Right forelimb (tissue), 1 donor: ENCODE data around the gene CDC6.

Experiments
- DNase-seq: peaks from one replicate; pipeline ENCODE4 v3.0.0-alpha.2; 2018

Gene CDC6, protein sequence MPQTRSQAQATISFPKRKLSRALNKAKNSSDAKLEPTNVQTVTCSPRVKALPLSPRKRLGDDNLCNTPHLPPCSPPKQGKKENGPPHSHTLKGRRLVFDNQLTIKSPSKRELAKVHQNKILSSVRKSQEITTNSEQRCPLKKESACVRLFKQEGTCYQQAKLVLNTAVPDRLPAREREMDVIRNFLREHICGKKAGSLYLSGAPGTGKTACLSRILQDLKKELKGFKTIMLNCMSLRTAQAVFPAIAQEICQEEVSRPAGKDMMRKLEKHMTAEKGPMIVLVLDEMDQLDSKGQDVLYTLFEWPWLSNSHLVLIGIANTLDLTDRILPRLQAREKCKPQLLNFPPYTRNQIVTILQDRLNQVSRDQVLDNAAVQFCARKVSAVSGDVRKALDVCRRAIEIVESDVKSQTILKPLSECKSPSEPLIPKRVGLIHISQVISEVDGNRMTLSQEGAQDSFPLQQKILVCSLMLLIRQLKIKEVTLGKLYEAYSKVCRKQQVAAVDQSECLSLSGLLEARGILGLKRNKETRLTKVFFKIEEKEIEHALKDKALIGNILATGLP

DNA sequence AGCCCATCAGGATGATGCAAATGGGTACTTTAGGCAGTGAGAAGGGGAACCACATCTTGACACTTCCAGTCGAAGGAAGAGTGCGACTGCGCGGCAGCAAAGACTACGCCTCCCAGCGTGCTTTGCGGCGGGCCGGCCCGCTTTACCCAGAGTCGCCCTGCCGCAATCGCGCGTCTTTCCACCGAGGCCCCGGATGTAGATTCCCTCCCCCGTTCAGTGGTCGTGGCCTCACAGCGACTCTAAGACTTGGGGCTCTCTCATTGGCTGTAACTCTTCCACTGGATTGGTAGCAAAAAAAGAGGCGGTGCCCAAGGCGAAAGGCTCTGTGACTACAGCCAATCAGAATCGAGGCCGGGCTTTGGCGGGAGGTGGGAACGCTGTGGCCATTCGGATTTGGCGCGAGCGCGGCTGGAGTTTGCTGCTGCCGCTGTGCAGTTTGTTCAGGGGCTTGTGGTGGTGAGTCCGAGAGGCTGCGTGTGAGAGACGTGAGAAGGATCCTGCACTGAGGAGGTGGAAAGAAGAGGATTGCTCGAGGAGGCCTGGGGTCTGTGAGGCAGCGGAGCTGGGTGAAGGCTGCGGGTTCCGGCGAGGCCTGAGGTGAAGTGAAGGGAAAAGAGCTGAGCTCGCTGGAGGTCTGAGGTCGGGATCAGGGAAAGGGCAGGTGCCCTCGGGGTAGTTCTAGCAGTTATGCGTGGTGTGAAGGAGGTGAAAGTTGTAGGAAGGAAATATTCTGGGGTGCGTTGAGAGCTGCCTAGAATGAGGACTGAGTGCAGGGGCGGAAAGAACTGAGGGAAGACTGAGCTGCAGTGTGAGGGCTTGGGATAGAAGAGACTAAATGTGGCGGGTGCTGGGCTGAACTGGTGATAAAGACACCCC, at the start of gene CDC6:
CDC6 (plus strand) TSS at position 386 of the 876 bp plus-strand sequence. CDS start 1,542 bp downstream, outside the sequence.
- DNase-seq, result peak; percentile 99

DNA sequence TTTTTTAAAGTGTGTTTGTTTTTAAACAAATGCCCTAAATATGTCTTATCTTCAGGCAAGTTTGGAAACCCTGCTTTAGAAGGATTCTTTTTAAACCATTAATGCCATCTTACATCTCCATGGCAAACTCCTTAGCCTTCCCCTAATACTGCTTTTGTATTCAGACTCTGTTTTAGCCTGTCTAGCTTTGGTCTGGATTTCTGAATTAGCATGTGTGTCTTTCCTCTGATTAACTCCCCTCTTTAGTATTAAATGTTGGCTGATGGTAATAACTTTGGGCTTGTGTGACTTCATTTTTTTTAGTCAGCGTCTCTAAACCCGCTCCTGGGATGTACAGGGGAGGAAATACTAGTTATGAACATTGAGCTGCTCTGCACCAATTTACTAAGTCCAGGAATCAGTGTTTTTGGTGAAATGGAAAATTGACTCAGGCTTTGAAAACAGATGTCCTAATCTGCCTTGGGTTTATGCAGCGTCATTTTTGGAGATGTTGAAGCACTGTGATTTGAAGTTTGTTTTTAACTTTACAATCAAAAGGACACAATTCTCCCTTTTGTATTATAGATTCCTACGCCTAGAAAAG, 46.3 kb upstream of the CDC6 start:
- no peak for DNase-seq

DNA sequence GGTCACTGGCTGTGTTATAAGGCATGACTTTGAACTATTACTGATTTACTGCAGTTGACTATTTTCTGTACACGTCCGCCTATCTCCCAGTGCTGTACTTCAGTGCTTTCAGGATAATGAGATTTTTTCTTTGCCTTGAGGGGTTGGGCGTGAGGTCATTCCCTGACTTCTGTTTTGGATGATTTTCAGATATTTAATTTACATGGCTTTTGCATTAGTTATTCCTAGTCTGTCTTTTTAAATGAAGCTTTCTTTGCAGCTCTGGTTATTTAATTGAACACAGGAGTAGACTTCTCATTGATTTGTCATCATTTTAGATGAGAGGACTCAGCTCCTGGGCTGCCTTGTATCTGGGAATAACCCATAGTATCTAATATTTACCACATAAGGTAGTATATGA, 44.9 kb upstream of the CDC6 start:
- DNase-seq, result no peak

GRCh38 chr17:40243761-40244160, 43.9 kb upstream of the CDC6 start:
- DNase-seq, result no peak

GRCh38 chr17:40244255-40244654, 43.4 kb upstream of the CDC6 start:
- DNase-seq, result no peak

DNA sequence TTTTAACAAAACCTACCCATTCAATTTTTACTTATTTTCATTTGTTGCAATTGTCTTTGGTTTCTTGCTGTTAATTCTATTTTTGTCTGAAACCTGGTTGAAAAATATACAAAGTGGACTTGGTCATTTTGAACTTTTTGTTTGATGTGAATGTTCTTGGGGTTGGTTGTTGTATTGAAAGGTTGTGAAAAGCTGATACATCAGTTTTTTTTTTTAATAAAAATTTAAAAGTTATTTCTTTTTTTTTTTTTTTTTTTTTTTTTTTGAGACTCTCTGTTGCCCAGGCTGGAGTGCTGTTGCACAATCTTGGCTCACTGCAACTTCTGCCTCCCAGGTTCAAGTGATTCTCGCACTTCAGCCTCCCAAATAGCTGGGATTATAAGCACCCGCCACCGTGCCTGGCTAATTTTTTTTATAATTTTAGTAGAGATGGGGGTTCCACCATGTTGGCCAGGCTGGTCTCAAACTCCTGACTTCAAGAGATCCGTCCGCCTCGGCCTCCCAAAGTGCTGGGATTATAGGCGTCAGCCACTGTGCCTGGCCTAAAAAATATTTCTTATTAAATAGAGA, 39.7 kb upstream of the CDC6 start:
- no peak for DNase-seq

DNA sequence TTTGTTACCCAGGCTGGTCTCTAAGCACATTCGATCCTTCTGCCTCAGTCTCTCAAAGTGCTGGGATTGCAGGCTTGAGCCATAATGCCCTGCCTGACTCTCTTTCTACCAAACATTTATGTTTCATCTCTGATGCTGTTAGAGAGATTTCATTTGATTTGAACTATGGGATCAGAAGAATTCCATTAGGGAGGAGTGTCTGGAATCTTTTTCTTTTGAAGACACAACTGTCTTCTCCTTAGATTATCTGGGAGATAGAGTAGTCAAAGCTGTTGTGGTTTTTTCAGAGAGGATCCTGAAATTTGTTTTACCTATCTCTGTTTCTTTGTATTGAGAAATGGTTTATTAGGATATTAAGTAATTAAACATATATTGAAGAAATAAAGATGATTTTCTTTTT, 39.2 kb upstream of the CDC6 start:
- DNase-seq, result no peak

DNA sequence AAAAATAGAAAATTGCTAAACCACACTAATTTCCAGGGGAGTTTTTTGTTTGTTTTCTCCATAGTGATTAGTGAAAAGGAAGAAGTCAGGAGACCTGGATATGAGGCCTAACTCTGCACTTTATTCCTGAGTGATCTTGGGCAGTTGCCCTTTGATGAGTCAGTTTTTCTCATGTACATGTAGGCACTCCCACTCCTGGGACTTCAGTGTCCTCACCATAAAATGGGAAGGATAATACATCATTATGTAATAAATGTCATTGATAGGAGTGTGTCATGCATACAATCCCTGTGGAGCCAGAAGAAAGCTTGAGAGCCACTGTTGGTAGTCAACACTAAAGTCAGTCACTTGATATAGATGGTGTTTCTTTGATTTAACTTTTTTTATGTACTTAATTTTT, 36.1 kb upstream of the CDC6 start:
- no peak for DNase-seq

DNA sequence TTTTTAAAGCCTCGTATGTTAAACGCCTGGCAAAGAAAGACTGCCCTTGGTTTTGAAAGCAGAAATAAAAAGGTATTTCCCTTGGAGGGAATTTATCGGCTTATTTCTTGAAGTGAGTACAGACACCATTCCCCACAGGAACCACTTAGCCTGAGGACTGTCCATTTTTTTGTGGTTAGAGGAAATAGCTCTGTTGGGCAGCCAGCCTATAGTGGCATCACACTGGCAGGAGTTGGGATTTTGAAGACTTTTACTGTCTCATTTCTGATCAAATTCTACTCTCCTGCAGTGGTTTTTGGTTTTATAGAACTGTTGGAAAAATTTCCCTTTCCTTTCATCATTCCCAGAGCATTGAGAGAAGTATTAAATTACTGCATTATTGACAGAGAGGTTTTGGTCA, 34.1 kb upstream of the CDC6 start:
- no peak for DNase-seq

DNA sequence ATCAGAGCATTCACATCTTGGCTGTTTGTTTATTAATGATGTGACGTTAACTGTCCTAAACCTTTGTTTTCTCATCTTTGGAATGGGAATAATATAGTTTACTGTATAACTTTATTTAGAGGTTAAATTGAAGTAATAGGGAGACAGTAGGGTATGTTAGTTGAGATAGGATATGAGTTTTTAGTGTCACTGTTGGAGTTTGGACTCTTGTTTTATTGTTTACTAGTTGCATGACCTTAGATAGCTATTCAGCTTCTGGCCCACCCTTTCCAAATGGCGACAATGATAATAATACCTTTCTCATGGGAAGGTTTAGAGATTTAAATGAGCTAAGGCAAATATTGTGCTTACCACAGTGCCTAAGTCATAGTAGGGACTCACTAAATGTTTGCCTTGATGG, 28.2 kb upstream of the CDC6 start:
- no peak for DNase-seq

- DNase-seq, result no peak
Observed at GRCh38 chr17:40260528-40260927, 27.2 kb upstream of the CDC6 start.

DNA sequence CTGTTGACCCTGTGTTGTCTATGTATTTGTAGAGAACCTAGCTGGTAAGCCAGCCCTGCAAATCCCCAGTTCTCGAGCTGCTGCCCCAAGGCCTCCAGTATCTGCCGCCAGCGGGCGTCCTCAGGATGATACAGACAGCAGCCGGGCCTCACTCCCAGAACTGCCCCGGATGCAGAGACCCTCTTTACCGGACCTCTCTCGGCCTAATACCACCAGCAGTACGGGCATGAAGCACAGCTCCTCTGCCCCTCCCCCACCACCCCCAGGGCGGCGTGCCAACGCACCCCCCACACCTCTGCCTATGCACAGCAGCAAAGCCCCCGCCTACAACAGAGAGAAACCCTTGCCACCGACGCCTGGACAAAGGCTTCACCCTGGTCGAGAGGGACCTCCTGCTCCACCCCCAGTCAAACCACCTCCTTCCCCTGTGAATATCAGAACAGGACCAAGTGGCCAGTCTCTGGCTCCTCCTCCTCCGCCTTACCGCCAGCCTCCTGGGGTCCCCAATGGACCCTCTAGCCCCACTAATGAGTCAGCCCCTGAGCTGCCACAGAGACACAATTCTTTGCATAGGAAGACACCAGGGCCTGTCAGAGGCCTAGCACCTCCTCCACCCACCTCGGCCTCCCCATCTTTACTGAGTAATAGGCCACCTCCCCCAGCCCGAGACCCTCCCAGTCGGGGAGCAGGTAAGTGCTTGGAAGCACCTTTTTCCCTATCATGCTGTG, 23.1 kb upstream of the CDC6 start:
- no peak for DNase-seq

GRCh38 chr17:40265337-40265736, 22.3 kb upstream of the CDC6 start:
- no peak for DNase-seq

GRCh38 chr17:40266882-40267281, 20.8 kb upstream of the CDC6 start:
- DNase-seq, result no peak

- no peak for DNase-seq
Observed at GRCh38 chr17:40268141-40268712, 19.5 kb upstream of the CDC6 start.

GRCh38 chr17:40278414-40278813, 9.3 kb upstream of the CDC6 start:
- no peak for DNase-seq

- DNase-seq, result no peak
Observed at GRCh38 chr17:40279402-40279801, 8.3 kb upstream of the CDC6 start.

DNA sequence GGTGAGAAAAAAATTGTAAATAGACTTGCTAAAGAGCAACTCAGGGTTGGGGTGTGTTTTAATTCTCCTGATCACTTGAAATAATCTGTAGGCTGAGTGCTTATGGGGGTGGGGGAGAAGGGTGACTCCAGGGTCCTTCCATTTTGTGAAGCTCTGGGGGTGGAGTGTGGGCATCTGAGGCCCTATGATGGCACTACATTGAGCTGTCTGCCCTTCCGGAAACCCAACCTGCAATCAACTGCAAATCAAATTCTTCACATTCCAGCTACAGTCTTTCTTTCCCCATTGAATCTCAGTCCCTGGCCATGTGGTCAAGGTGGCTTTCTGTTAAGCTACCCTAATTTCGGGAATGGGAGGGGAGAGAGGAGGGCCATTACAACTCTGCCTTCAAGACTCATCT, 6.0 kb upstream of the CDC6 start:
- no peak for DNase-seq

GRCh38 chr17:40283662-40284061, 4.0 kb upstream of the CDC6 start:
- no peak for DNase-seq

DNA sequence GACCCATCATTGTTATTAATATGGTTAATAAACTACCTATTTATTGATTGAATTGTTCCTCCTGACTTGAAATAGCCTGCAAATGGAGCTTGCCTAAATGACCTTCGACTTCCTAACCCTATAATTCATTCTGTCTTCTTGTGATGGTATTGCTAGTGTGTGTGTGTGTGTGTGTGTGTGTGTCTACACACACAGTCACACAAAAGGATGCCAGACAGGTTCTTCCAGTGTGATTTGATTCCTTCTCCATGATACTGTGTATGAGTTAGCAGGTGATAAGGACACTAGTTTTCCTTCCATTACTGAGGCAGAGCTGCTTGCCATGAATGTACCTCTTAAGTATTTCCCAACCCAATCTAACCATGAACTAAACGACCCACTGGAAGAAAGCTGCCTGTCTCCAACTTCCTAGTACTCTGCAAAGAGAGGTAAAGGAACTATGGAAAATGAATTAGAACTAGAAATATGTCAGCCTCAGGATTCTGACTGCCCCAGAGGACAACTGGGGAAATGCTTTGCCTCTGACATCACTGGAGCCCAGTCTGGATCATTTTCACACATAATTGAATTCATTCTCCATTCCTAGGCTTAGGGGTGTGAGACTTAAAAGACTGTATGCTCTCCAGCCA, 3.5 kb upstream of the CDC6 start:
- DNase-seq, result peak; percentile 48

DNA sequence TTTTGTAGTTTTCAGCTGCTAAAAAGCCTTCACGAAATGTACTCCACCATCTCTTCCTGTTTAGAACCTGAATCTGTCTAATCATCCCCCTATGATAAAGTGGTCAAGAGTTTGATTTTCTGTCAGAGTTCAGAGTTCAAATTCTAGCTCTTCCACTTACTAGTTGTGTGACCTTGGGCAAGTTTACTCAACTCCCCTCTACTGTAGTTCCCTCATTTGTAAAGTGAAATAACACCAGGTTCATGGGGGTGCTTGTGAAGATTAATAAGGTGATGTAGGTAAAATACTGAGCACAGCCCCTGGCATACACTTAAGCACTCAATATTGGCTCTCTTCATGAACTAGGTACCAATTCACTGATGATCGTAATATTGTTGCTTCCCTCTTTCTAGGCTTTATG, 1.2 kb upstream of the CDC6 start:
- DNase-seq, result no peak

GRCh38 chr17:40287159-40287493, 553 bp upstream of the CDC6 start:
- DNase-seq, result no peak
